KOPT-K1 (cell line): ENCODE measurements around the gene GNRHR.
"Not testable (repeated sequence)": the region's sequence is repeated elsewhere in the genome, so short reads cannot be mapped to it uniquely, and the experiment has no call there.

Source experiments
- H3K27ac ChIP-seq: fragments of 200-600 bp; sonication (generic); 2 replicates; pipeline ENCODE4 v1.5.1; 2016; ENCODE audit warnings: antibody characterized with exemption, mild to moderate bottlenecking, low read depth, low read length; ENCODE audit not compliant: poor library complexity, severe bottlenecking
- H3K36me3 ChIP-seq: fragments of 200-600 bp; sonication (generic); 2 replicates; pipeline ENCODE4 v1.5.1; 2017; ENCODE audit warnings: antibody characterized with exemption, mild to moderate bottlenecking, low read length, moderate library complexity; ENCODE audit not compliant: insufficient read depth
- H3K9me3 ChIP-seq: fragments of 200-600 bp; sonication (generic); 2 replicates; pipeline ENCODE4 v1.5.1; 2017; ENCODE audit warnings: antibody characterized with exemption, low read length, mild to moderate bottlenecking; ENCODE audit not compliant: insufficient read depth, poor library complexity, severe bottlenecking

The GNRHR gene

DNA sequence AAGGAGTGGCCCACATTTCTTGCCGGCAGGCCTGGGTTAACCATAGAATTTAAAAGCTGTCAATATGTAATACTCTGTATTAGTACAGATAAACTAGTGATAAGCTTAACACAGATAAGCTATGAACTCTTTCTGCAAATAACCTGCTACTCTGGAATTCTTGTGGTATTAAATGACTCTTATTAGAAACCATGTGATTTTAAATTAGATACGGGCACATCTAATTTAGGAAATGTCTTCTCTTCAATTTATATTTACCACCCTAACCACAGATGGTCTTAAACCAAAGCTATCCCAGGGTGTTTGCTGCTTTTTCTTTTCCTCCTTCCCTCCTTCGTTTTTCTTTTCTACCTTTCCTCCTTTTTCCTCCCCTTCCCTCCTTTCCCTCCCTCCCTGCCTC, 4.9 kb downstream of the GNRHR start:
- Histone ChIP-seq H3K9me3 (no peaks in the 10 kb centered on the region), H3K27ac (no peak overlapping the region), H3K36me3 (no peaks in the 10 kb centered on the region)

DNA sequence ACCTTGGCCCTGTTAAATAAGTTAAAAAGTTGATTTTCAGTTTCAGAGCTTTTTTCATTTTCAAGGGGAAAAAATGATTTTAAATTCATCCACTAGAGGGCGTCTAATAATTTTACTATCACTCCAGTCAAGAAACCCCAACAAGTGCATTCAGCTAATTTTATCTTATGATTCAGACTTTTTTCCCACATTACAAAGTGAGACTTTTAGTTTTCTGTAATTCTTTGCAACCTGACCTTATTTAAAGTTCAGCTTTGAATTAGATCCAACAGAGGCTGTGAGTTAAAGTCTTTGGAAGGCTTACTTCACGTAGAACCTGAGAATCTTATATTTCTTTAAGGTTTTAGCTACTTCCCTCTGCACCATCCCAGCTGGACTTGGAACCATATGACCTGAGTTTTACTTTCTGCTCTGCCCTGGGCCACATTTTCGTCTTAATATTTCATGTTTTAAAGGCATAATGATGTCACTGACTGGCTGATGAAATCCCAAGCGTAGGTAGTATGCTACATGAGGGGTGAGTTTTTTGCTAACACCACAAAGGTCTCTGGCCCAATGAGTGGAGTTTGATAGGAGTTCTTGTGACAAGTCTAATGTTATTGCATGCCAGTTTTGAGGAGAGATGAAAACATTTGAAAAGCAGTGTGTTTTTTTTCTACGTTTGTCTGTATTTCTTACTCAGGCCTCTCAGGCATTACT, 7.2 kb downstream of the GNRHR start:
- H3K36me3 ChIP-seq, result no peaks in the 10 kb centered on the region
- no peaks in the 10 kb centered on the region for H3K9me3 ChIP-seq
- H3K27ac ChIP-seq, result no peak overlapping the region

- H3K27ac ChIP-seq, result no peak overlapping the region
- no peaks in the 10 kb centered on the region for H3K9me3 ChIP-seq
- no peaks in the 10 kb centered on the region for H3K36me3 ChIP-seq
These were observed 9.5 kb downstream of the GNRHR start for GRCh38 chr4:67744561-67745283.

GRCh38 chr4:67743194-67743593, 11.0 kb downstream of the GNRHR start:
- Histone ChIP-seq H3K36me3 (no peaks in the 10 kb centered on the region), H3K27ac (no peak overlapping the region), H3K9me3 (no peaks in the 10 kb centered on the region)

- Histone ChIP-seq H3K36me3 (no peaks in the 10 kb centered on the region), H3K27ac (no peak overlapping the region), H3K9me3 (no peaks in the 10 kb centered on the region)
These were observed 17.9 kb downstream of the GNRHR start for GRCh38 chr4:67736262-67736661.

DNA sequence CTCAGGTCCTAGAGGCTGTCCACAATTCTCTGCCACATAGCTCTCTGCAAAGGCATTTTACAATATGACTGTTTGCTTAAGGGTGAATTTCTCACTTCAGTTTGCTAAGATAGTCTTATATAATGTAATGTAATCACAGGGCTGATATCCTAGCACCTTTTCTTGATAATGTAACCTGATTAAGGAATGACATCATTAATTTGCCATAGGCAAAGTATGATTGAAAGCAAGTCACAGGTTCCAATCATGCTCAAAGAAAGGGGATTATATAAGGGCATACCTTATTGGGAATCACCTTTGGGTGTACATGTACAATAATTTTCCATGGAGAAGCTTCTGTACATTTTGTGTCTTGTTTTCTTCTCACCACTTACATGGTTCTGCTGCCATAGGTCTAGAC, 18.9 kb downstream of the GNRHR start:
- Histone ChIP-seq H3K36me3 (no peaks in the 10 kb centered on the region), H3K9me3 (no peaks in the 10 kb centered on the region), H3K27ac (no peak overlapping the region)

DNA sequence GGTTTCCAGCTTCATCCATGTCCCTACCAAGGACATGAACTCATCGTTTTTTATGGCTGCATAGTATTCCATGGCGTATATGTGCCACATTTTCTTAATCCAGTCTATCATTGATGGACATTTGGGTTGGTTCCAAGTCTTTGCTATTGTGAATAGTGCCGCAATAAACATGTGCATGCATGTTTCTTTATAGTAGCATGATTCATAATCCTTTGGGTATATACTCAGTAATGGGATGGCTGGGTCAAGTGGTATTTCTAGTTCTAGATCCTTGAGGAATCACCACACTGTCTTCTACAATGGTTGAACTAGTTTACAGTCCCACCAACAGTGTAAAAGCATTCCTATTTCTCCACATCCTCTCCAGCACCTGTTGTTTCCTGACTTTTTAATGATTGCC, 23.7 kb downstream of the GNRHR start:
- not testable (repeated sequence) for H3K36me3 ChIP-seq, H3K27ac ChIP-seq
- H3K9me3 ChIP-seq, result peaks cover 11% of the 10 kb centered on the region

DNA sequence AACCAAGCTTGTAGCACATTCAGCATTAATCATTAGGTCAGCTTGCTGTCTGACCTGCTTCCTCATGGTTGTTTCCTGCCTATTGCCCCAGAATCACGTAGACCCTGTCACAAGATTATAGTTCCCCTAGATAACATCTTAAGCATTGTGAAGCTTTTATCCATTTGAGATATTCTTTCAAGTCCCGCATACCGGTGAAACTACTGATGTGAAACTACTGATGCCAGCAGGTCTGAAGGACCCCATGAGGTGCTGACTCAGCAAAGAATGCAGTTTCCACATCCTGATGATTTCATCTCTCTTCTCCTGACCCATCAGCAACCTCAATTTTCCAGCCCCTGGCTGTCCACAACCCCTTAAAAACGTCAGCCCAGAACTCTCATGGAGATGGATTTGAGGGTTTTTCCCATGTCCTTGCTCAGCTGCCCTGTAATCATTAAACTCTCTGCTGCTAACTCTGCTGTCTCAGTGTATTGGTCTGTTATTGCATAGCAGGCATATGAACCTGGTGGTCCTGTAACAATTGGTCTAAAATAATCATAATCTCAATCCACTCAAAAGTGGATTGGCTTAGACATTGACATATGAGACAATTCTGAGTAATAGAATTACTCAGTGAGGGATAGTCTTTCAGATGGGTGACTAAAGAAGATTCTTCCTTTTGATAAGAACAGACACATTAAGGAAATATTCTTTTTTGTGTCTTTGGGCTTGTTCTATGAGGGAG, 26.9 kb downstream of the GNRHR start:
- Histone ChIP-seq H3K9me3 (peaks cover 11% of the 10 kb centered on the region), H3K36me3 (0 out of 2 replicates have a peak, but pooled peaks cover 3% of the 10 kb centered on the region), H3K27ac (no peak overlapping the region)

DNA sequence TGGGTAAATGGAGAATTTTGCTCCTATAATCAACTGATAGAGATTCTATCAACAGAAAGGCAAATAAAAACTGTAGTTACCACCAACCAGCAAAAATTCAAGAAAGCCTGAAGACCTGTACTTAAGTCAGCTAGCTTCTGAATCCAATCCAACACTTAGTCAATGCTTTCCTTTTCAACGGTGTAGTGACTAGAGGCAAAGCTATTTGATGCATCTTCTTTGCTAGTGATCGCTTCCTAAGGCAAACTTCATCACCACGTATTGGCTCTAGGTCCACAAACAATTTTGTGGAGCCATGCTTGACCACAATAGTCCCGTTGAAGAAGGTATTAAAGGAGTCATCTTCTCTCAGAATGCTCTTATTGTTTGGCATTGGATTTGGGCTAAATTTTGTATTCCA, 28.2 kb downstream of the GNRHR start:
- no peak overlapping the region for H3K27ac ChIP-seq
- H3K9me3 ChIP-seq, result peaks cover 11% of the 10 kb centered on the region

DNA sequence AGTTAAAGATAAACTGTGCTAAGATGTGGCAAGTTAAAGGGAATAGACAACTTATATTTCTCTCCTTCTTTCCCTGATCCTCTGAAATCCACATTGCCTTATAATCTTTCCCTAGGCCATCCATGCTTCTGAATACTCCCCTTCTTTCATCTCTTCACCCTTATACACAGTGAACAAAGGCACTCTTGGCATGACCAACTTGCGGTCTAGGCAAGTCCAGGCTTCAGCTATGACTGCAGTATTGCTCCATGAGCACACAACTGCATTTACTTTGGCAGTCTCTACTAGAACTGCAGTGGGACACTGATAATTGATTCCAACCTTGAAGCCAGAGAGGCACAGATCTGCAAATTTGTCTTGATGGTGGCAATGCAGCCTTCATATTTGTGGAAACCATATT, 29.1 kb downstream of the GNRHR start:
- peaks cover 19% of the 10 kb centered on the region; the same call in 1 of the 2 replicates for H3K36me3 ChIP-seq
- H3K27ac ChIP-seq, result no peak overlapping the region
- H3K9me3 ChIP-seq, result peaks cover 11% of the 10 kb centered on the region

More for the DNA sequence above, 28.2 kb downstream of the GNRHR start:
- H3K36me3 ChIP-seq, result peaks cover 11% of the 10 kb centered on the region; the same call in 1 of the 2 replicates

DNA sequence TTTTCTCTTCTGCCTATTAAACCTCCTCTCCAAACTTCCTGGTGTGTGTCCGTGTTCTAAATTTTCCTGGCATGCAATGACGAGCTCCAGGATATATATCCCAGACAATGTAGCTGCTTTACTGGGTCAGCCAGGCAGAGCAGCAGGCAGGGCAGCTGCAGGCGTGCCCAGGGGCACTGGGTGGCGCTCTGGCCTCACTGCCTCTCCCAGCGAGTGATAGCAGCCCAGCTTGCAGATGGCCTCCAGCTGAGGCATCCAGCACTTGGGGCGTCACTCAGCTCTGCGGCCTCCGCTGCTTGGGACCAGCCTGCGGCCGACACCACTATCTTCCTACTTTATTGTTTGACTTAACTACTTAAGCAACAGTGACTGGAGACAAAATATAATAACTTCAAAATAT, 30.2 kb downstream of the GNRHR start:
- Histone ChIP-seq H3K9me3 (peaks cover 11% of the 10 kb centered on the region), H3K36me3 (peaks cover 22% of the 10 kb centered on the region; the same call in 1 of the 2 replicates), H3K27ac (no peak overlapping the region)

DNA sequence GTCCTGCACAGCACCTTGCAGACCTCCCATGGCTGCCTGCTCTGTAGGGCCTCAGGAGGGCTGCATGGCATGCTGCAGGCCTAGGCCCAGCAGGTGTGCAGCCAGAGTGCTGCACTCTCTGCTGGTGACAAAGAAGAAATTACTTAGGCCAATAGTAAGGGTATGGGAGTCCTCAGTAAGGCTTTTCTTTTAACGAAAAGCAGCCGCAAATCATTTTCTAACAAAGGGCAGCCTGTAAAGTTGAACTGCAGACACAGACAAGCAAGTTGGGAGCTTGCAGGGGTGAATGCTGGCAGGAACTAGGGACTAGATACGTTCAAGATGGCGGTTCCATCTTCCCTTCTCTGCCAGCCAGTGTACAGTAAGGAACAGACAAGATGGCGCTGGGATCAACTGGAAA, 30.8 kb downstream of the GNRHR start:
- H3K27ac ChIP-seq, result no peak overlapping the region
- peaks cover 11% of the 10 kb centered on the region for H3K9me3 ChIP-seq
- H3K36me3 ChIP-seq, result peaks cover 22% of the 10 kb centered on the region; the same call in 1 of the 2 replicates

GRCh38 chr4:67721770-67722597, 32.2 kb downstream of the GNRHR start:
- H3K9me3 ChIP-seq, result peaks cover 4% of the 10 kb centered on the region
- peaks cover 33% of the 10 kb centered on the region; the same call in 1 of the 2 replicates for H3K36me3 ChIP-seq
- H3K27ac ChIP-seq, result no peak overlapping the region

- Histone ChIP-seq H3K27ac (no peak overlapping the region), H3K9me3 (no peaks in the 10 kb centered on the region), H3K36me3 (peaks cover 39% of the 10 kb centered on the region; the same call in 1 of the 2 replicates)
These were observed 32.8 kb downstream of the GNRHR start for GRCh38 chr4:67721315-67721769.
